Measurements from ENCODE around the gene SEC61A1. TPM values are rescaled to one million over a fixed set of nuclear protein-coding genes. Genes with fewer than 3 reads are reported as not detected.

Gene SEC61A1
- total RNA-seq, 3 donors from 2014 or later (not counting 1 experiment from before 2014, with no cell fraction given): 143 to 172 (median 148) TPM

DNA sequence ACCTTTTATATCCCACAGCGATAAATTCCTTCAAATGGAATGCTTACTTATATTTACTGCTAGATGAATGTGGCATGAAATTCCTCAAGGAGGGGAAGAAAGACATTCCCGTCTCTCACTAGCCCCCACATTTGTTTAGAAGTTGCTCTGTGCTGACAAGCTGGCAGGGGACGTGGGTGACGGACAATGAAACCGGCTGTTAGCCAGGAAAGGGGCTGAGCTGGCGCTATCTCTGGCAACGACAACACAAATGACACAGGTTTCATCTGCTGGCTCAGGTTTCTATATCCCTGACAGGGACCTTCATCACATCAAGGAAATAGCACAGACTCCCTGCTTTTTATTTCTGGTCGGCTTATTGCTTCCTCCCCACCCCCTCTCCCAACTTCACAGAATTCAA is 55.6 kb downstream of the SEC61A1 start:
- Histone ChIP-seq H3K4me3 (ENCODE audit: low read length) (no peak overlapping the region), H3K27ac (ENCODE audit: low read length) (no peak overlapping the region), H3K27me3 (ENCODE audit: control insufficient read depth, insufficient read depth, low read length) (no peaks in the 10 kb centered on the region), H3K4me1 (ENCODE audit: control insufficient read depth, insufficient read depth, low read length) (peaks cover 8% of the 10 kb centered on the region), H3K36me3 (ENCODE audit: control insufficient read depth, insufficient read depth, low read length) (peaks cover 5% of the 10 kb centered on the region), H3K9me3 (ENCODE audit: control insufficient read depth, insufficient read depth, low read length) (no peaks in the 10 kb centered on the region)
- peaks cover 7% of the 10 kb centered on the region for H3K36me3 Mint-ChIP-seq
- peaks cover 11 to 20% of the 10 kb centered on the region in 2 donors for H3K4me1 Mint-ChIP-seq
- 94% methylated on average over 6 of the region's 8 CpGs for WGBS (ENCODE audit: insufficient coverage)
- TF ChIP-seq, protein P1, sequence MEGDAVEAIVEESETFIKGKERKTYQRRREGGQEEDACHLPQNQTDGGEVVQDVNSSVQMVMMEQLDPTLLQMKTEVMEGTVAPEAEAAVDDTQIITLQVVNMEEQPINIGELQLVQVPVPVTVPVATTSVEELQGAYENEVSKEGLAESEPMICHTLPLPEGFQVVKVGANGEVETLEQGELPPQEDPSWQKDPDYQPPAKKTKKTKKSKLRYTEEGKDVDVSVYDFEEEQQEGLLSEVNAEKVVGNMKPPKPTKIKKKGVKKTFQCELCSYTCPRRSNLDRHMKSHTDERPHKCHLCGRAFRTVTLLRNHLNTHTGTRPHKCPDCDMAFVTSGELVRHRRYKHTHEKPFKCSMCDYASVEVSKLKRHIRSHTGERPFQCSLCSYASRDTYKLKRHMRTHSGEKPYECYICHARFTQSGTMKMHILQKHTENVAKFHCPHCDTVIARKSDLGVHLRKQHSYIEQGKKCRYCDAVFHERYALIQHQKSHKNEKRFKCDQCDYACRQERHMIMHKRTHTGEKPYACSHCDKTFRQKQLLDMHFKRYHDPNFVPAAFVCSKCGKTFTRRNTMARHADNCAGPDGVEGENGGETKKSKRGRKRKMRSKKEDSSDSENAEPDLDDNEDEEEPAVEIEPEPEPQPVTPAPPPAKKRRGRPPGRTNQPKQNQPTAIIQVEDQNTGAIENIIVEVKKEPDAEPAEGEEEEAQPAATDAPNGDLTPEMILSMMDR (IDR thresholded peaks at IDR 0.05): no peak
- H3K4me3 Mint-ChIP-seq: no peak overlapping the region
- DNase-seq: no peak
- H3K27me3 Mint-ChIP-seq (ENCODE audit: low read depth in 2 of 2): no peaks in the 10 kb centered on the region
- no peaks in the 10 kb centered on the region for H3K9me3 Mint-ChIP-seq
- no peak for ATAC-seq
- no peak overlapping the region for H3K27ac Mint-ChIP-seq
- intact Hi-C loops (cut with micrococcal nuclease): no loop called here

DNA sequence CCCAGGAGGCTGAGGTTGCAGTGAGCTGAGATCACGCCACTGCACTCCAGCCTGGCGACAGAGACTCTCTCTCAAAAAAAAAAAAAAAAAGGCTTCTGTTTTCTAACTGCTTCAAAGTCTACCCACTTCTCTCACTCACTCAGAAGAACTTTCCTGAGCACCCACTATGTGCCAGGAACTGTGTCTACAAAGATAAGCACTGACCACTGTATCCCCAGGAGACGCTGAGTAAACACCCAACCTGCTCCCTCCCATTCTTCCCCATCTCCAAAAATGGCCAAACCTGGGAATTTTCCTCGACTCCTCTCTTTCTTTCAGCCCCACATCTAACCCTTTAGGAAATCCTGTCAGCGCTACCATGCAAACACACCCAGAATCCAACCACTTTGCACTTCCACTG is 58.9 kb downstream of the SEC61A1 start:
- no peak for ATAC-seq
- Histone ChIP-seq H3K27ac (ENCODE audit: low read length) (no peak overlapping the region), H3K4me3 (ENCODE audit: low read length) (no peak overlapping the region), H3K27me3 (ENCODE audit: control insufficient read depth, insufficient read depth, low read length) (no peaks in the 10 kb centered on the region), H3K36me3 (ENCODE audit: control insufficient read depth, insufficient read depth, low read length) (peaks cover 4% of the 10 kb centered on the region), H3K4me1 (ENCODE audit: control insufficient read depth, insufficient read depth, low read length) (peaks cover 16% of the 10 kb centered on the region), H3K9me3 (ENCODE audit: control insufficient read depth, insufficient read depth, low read length) (no peaks in the 10 kb centered on the region)
- WGBS (ENCODE audit: insufficient coverage): 95% methylated on average over 5 of the region's 5 CpGs
- TF ChIP-seq, protein P1 (IDR thresholded peaks at IDR 0.05): no peak
- Mint-ChIP-seq H3K36me3 (peaks cover 7% of the 10 kb centered on the region), H3K27me3 (ENCODE audit: low read depth in 2 of 2) (no peaks in the 10 kb centered on the region), H3K27ac (peak overlapping the region; percentile 82 to 87), H3K9me3 (no peaks in the 10 kb centered on the region), H3K4me3 (no peak overlapping the region), H3K4me1 (peaks cover 32 to 35% of the 10 kb centered on the region in 2 donors)
- intact Hi-C loops (cut with micrococcal nuclease): no loop called here
- no peak for DNase-seq

DNA sequence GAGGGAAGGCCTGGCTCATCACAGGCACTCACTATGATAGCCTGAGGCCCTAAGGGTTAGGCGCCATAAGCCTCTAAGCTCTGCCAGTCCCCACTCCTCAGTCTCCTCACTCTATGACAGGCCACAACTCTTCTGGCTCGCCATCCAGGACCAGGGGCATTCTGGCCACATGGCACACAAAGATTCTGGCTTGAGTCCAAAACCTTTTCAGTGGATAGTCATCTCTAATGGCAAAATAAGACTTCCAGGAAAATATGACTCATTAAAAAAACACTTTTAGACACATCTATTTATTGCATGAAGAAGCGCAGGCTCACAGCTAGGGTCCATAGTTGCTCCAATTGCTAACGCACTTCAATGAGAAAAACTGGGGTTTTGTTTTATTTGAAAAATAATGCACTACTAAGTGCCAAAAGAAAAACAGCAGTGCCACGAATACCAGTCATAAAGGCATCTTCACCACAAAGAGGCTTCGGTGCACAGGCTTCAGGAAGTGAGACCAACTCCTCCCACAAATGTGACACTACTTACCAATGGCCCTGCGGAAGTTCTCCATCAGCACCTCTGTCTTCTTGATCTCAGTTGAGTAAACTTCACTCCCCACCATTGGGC is 60.2 kb downstream of the SEC61A1 start:
- Histone ChIP-seq H3K4me3 (ENCODE audit: low read length) (no peak overlapping the region), H3K4me1 (ENCODE audit: control insufficient read depth, insufficient read depth, low read length) (peaks cover 16% of the 10 kb centered on the region), H3K36me3 (ENCODE audit: control insufficient read depth, insufficient read depth, low read length) (peaks cover 4% of the 10 kb centered on the region), H3K27ac (ENCODE audit: low read length) (peak overlapping the region; percentile 66), H3K9me3 (ENCODE audit: control insufficient read depth, insufficient read depth, low read length) (no peaks in the 10 kb centered on the region), H3K27me3 (ENCODE audit: control insufficient read depth, insufficient read depth, low read length) (no peaks in the 10 kb centered on the region)
- Mint-ChIP-seq H3K4me1 (peaks cover 30 to 32% of the 10 kb centered on the region in 2 donors), H3K36me3 (peaks cover 7% of the 10 kb centered on the region), H3K27ac (peak overlapping the region; percentile 82 to 87), H3K9me3 (no peaks in the 10 kb centered on the region), H3K4me3 (peak overlapping the region; percentile 62), H3K27me3 (ENCODE audit: low read depth in 2 of 2) (no peaks in the 10 kb centered on the region)
- 71% methylated on average over 7 of the region's 7 CpGs for WGBS (ENCODE audit: insufficient coverage)
- DNase-seq: peak in 1 of 2 donors; percentile 78
- TF ChIP-seq, protein P1 (IDR thresholded peaks at IDR 0.05): no peak
- intact Hi-C loops (cut with micrococcal nuclease): no loop called here
- ATAC-seq: peak; percentile 69 to 83 (median 82)
